ENCODE measurements around the gene ROR1. TPM values are rescaled to one million over a fixed set of nuclear protein-coding genes. Genes with fewer than 3 reads are reported as not detected.

Gene ROR1
- total and polyA plus RNA-seq, 2 donors (not counting 1 experiment from before 2014, with no cell fraction given): 0.46 to 16.0 TPM

DNA sequence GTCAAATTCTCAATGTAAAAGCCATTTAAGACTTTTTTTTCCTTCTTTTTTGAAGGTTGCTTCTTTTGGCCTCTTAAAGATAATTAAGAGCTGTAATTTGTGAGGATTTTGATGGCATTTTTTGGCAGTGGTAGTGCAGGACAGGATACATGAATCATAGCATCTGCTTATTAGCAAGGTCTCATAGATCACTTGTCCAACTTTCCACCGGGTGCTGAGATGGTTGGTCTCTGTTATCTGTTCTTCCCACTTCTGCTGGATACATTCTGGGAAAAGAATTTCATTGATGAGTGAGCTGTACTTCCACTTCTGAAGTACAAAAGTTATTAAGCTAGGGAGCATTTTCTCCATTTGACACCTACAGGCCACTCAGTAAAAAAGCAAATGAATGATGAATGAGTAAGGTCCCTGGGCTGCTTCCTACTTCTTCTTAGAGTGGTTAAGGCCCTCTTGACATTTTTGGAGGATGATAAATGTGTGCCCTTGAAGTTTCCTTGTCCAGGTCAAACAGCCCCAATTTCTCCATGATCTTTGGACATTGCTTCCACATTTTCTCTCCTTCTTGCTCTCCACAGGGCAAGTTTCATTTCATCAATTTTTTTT lies 100.6 kb downstream of the ROR1 start:
- Histone ChIP-seq H4K20me1 (ENCODE audit: control insufficient read depth, insufficient read depth, low read length, poor library complexity, severe bottlenecking) (no peaks in the 10 kb centered on the region), H3K9me3 (ENCODE audit: control extremely low read depth in 1 of 3, control insufficient read depth in 2 of 3, insufficient read depth in 1 of 3, low read length in 2 of 3) (no peaks in the 10 kb centered on the region), H3K4me1 (ENCODE audit: control insufficient read depth in 2 of 2, insufficient read depth in 2 of 2, low read length in 2 of 2) (no peaks in the 10 kb centered on the region), H3K36me3 (replicated peaks in 1 of 2; ENCODE audit: control extremely low read depth in 1 of 2, control insufficient read depth in 1 of 2, extremely low read depth in 1 of 2, insufficient read depth in 2 of 2, low read length in 1 of 2) (no peaks in the 10 kb centered on the region), H3K4me2 (replicated peaks; ENCODE audit: low read depth, low read length, poor library complexity, severe bottlenecking) (no peak overlapping the region), H3K4me3 (ENCODE audit: control extremely low read depth in 1 of 5, extremely low read depth in 1 of 5, insufficient read depth in 1 of 5, low read depth in 2 of 5, low read length in 4 of 5) (no peak overlapping the region), H3K79me2 (ENCODE audit: control insufficient read depth, insufficient read depth, low read length) (no peaks in the 10 kb centered on the region), H3K27ac (ENCODE audit: low read length in 2 of 2) (no peak overlapping the region), H3K27me3 (replicated peaks in 1 of 4; ENCODE audit: control extremely low read depth in 1 of 4, control insufficient read depth in 3 of 4, insufficient read depth in 4 of 4, low read length in 3 of 4) (no peaks in the 10 kb centered on the region), H3K9ac (ENCODE audit: low read length) (no peak overlapping the region), H2AFZ (ENCODE audit: insufficient read depth, low read depth, low read length, poor library complexity, severe bottlenecking) (no peak overlapping the region)
- no peak overlapping the region for H3K4me3 Mint-ChIP-seq
- no peak overlapping the region for H3K27ac Mint-ChIP-seq
- TF ChIP-seq EZH2 (IDR thresholded peaks at IDR 0.05; ENCODE audit: borderline replicate concordance, insufficient read depth, low read depth, low read length, poor library complexity, severe bottlenecking) (no peak), CTCF (IDR thresholded peaks at IDR 0.05) (no peak)
- no peak for DNase-seq
- H3K9me3 Mint-ChIP-seq (ENCODE audit: insufficient read depth): no peaks in the 10 kb centered on the region
- peaks cover 23% of the 10 kb centered on the region for H3K27me3 Mint-ChIP-seq
- H3K4me1 Mint-ChIP-seq: no peaks in the 10 kb centered on the region
- POLR2A ChIA-PET: no interaction called here
- no CpG with 5 or more reads among the region's 1 CpG for WGBS (ENCODE audit: insufficient coverage)
- CTCF ChIA-PET: interaction anchor here (0.8 kb wide), 1 partner anchor 182 kb away, joined by 3 read pairs; no protein-coding TSS in a partner anchor
- no peak for ATAC-seq (ENCODE audit: low read depth)
- intact Hi-C loops (cut with micrococcal nuclease): no loop called here

- H3K4me2 ChIP-seq (replicated peaks; ENCODE audit: low read depth, low read length, poor library complexity, severe bottlenecking): no peak overlapping the region
- H4K20me1 ChIP-seq (ENCODE audit: control insufficient read depth, insufficient read depth, low read length, poor library complexity, severe bottlenecking): no peaks in the 10 kb centered on the region
- no peaks in the 10 kb centered on the region for H3K9me3 ChIP-seq (ENCODE audit: control extremely low read depth in 1 of 3, control insufficient read depth in 2 of 3, insufficient read depth in 1 of 3, low read length in 2 of 3)
- Mint-ChIP-seq H3K4me1 (no peaks in the 10 kb centered on the region), H3K9me3 (ENCODE audit: insufficient read depth) (no peaks in the 10 kb centered on the region), H3K27ac (no peak overlapping the region), H3K4me3 (no peak overlapping the region), H3K27me3 (peaks cover 32% of the 10 kb centered on the region)
- H3K27ac ChIP-seq (ENCODE audit: low read length in 2 of 2): no peak overlapping the region
- ChIA-PET CTCF (no interaction called here), POLR2A (no interaction called here)
- no peaks in the 10 kb centered on the region for H3K36me3 ChIP-seq (replicated peaks in 1 of 2; ENCODE audit: control extremely low read depth in 1 of 2, control insufficient read depth in 1 of 2, extremely low read depth in 1 of 2, insufficient read depth in 2 of 2, low read length in 1 of 2)
- no peaks in the 10 kb centered on the region for H3K27me3 ChIP-seq (replicated peaks in 1 of 4; ENCODE audit: control extremely low read depth in 1 of 4, control insufficient read depth in 3 of 4, insufficient read depth in 4 of 4, low read length in 3 of 4)
- no peak overlapping the region for H3K4me3 ChIP-seq (ENCODE audit: control extremely low read depth in 1 of 5, extremely low read depth in 1 of 5, insufficient read depth in 1 of 5, low read depth in 2 of 5, low read length in 4 of 5)
- ATAC-seq (ENCODE audit: low read depth) (no peak), DNase-seq (no peak)
- H3K79me2 ChIP-seq (ENCODE audit: control insufficient read depth, insufficient read depth, low read length): no peaks in the 10 kb centered on the region
- no peak for TF ChIP-seq EZH2 (IDR thresholded peaks at IDR 0.05; ENCODE audit: borderline replicate concordance, insufficient read depth, low read depth, low read length, poor library complexity, severe bottlenecking)
- no peak for TF ChIP-seq CTCF (IDR thresholded peaks at IDR 0.05)
- no peak overlapping the region for H3K9ac ChIP-seq (ENCODE audit: low read length)
- intact Hi-C loops (cut with micrococcal nuclease): no loop called here
- no peak overlapping the region for H2AFZ ChIP-seq (ENCODE audit: insufficient read depth, low read depth, low read length, poor library complexity, severe bottlenecking)
- no peaks in the 10 kb centered on the region for H3K4me1 ChIP-seq (ENCODE audit: control insufficient read depth in 2 of 2, insufficient read depth in 2 of 2, low read length in 2 of 2)
Observed at GRCh38 chr1:63875636-63876035, 101.8 kb downstream of the ROR1 start.
